Gastroesophageal sphincter (tissue), 3 donors: Measurements from ENCODE around the gene RRP7A.
"Not testable (repeated sequence)": the region's sequence is repeated elsewhere in the genome, so short reads cannot be mapped to it uniquely, and the experiment has no call there.

Experiments used
- EP300 ChIP-seq: sonication (generic); formaldehyde crosslinking; IDR thresholded peaks from one replicate; pipeline ENCODE4 v1.6.1; 2017; ENCODE audit warnings: antibody characterized with exemption, mild to moderate bottlenecking
- POLR2A ChIP-seq, 2 donors: fragments of 450-650 bp; IDR thresholded peaks; one replicate each; pipeline ENCODE4 v1.6.1; 2017; ENCODE audit warnings: antibody characterized with exemption in 2 of 2, mild to moderate bottlenecking in 2 of 2, moderate library complexity in 1 of 2
- TF ChIP-seq, protein P1 (sequence below), 4 experiments: fragments of 200-600 bp in 2 of 4; fragments of 450-650 bp in 2 of 4; sonication (generic) in 1 of 4; IDR thresholded peaks; one replicate each; pipeline ENCODE4 v1.5.1; 2017 to 2019; ENCODE audit warnings: antibody characterized with exemption in 4 of 4, mild to moderate bottlenecking in 2 of 4, moderate library complexity in 2 of 4

DNA sequence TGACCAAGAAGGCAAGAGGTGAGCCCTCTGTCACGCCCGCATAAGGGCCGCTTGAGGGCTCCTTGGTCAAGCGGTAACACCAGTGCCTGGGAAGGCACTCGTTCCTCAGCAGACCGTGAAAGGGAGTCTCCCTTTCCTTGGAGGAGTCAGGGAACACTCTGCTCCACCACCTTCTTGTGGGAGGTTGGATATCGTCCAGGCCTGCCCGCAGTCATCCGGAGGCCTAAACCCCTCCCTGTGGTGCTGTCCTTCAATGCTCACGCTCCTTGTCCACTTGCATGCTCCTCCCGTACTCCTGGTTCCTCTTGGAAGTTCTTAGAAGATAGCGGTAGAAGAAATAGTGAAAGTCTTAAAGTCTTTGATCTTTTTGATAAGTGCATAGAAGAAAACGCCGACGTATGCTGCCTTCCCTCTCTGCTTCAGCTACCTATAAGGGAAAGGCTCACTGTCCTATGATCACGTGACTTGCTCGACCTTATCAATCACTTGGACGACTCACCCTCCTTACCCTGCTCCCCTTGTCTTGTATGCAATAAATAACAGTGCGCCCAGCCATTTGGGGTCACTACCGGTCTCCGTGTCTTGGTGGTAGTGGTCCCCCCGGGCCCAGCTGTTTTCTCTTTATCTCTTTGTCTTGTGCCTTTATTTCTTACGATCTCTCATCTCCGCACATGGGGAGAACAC is 11.9 kb upstream of the RRP7A start:
- TF ChIP-seq, protein P1, sequence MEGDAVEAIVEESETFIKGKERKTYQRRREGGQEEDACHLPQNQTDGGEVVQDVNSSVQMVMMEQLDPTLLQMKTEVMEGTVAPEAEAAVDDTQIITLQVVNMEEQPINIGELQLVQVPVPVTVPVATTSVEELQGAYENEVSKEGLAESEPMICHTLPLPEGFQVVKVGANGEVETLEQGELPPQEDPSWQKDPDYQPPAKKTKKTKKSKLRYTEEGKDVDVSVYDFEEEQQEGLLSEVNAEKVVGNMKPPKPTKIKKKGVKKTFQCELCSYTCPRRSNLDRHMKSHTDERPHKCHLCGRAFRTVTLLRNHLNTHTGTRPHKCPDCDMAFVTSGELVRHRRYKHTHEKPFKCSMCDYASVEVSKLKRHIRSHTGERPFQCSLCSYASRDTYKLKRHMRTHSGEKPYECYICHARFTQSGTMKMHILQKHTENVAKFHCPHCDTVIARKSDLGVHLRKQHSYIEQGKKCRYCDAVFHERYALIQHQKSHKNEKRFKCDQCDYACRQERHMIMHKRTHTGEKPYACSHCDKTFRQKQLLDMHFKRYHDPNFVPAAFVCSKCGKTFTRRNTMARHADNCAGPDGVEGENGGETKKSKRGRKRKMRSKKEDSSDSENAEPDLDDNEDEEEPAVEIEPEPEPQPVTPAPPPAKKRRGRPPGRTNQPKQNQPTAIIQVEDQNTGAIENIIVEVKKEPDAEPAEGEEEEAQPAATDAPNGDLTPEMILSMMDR (IDR thresholded peaks at IDR 0.05): not testable (repeated sequence)
- TF ChIP-seq EP300; POLR2A (IDR thresholded peaks at IDR 0.05): not testable (repeated sequence)
